Stimulated activated naive CD4-positive, alpha-beta T cell treated with Interleukin-2 at 50 U/mL for 16 hours (primary cell): ENCODE measurements around the gene ZNF341.
"Not testable (repeated sequence)": the region's sequence is repeated elsewhere in the genome, so short reads cannot be mapped to it uniquely, and the experiment has no call there.

Experiments
- DNase-seq: peaks from one replicate; lab custom pipeline; 2025; lab: John Stamatoyannopoulos, UW

ZNF341 gene

GRCh38 chr20:33770005-33770404 is 38.2 kb downstream of the ZNF341 start:
- no peak for DNase-seq

- DNase-seq, result no peak
These were observed 40.1 kb downstream of the ZNF341 start for GRCh38 chr20:33771938-33772337.

GRCh38 chr20:33772439-33772838 is 40.6 kb downstream of the ZNF341 start:
- no peak for DNase-seq

- DNase-seq, result no peak
These were observed 41.8 kb downstream of the ZNF341 start for GRCh38 chr20:33773412-33774089.

- no peak for DNase-seq
These were observed 46.0 kb downstream of the ZNF341 start for GRCh38 chr20:33777816-33778215.

GRCh38 chr20:33781133-33781532 is 49.3 kb downstream of the ZNF341 start:
- no peak for DNase-seq

GRCh38 chr20:33781945-33782344 is 50.1 kb downstream of the ZNF341 start:
- DNase-seq, result no peak

GRCh38 chr20:33783256-33783655 is 51.5 kb downstream of the ZNF341 start:
- DNase-seq, result no peak

GRCh38 chr20:33783818-33784217 is 52.0 kb downstream of the ZNF341 start:
- DNase-seq, result no peak

- DNase-seq, result no peak
These were observed 52.4 kb downstream of the ZNF341 start for GRCh38 chr20:33784225-33784624.

GRCh38 chr20:33785503-33785902 is 53.7 kb downstream of the ZNF341 start:
- DNase-seq, result no peak

GRCh38 chr20:33787253-33787891 is 55.6 kb downstream of the ZNF341 start:
- DNase-seq, result no peak

GRCh38 chr20:33788351-33789049 is 56.7 kb downstream of the ZNF341 start:
- DNase-seq, result no peak

GRCh38 chr20:33789109-33789857 is 57.5 kb downstream of the ZNF341 start:
- DNase-seq, result no peak

GRCh38 chr20:33789858-33790182 is 58.0 kb downstream of the ZNF341 start:
- DNase-seq, result no peak

- no peak for DNase-seq
These were observed 58.8 kb downstream of the ZNF341 start for GRCh38 chr20:33790566-33790965.

GRCh38 chr20:33791021-33791420 is 59.2 kb downstream of the ZNF341 start:
- no peak for DNase-seq

GRCh38 chr20:33791540-33791939 is 59.7 kb downstream of the ZNF341 start:
- DNase-seq, result no peak

GRCh38 chr20:33791959-33792597 is 60.3 kb downstream of the ZNF341 start:
- peak; percentile 20 for DNase-seq

- not testable (repeated sequence) for DNase-seq
These were observed 60.8 kb downstream of the ZNF341 start for GRCh38 chr20:33792598-33792989.

GRCh38 chr20:33793011-33793931 is 61.5 kb downstream of the ZNF341 start:
- no peak for DNase-seq
